ENCODE results near the gene C1orf50. TPM values are rescaled to one million over a fixed set of nuclear protein-coding genes. Genes with fewer than 3 reads are reported as not detected.
A peak's percentile ranks its signal among the peaks of the same experiment; 100 is the strongest.

C1orf50 gene
- total and polyA plus RNA-seq, 2 donors (not counting 3 experiments of a cell fraction or from before 2014, with no cell fraction given), result 4.8 to 7.4 TPM

- Histone ChIP-seq H3K9me3 (replicated peaks; ENCODE audit: control insufficient read depth, insufficient read depth, low read length) (no peaks in the 10 kb centered on the region), H2AFZ (ENCODE audit: low read depth, low read length) (no peak overlapping the region), H3K4me2 (ENCODE audit: insufficient read depth, low read length) (no peak overlapping the region), H4K20me1 (replicated peaks; ENCODE audit: control insufficient read depth, extremely low read depth, insufficient read depth, low read length) (no peaks in the 10 kb centered on the region), H3K9me1 (replicated peaks; ENCODE audit: control insufficient read depth, extremely low read depth, insufficient read depth, low read length) (no peaks in the 10 kb centered on the region), H3K36me3 (ENCODE audit: control insufficient read depth in 2 of 2, extremely low read depth in 1 of 2, insufficient read depth in 2 of 2, low read length in 2 of 2) (peaks cover 30 to 68% of the 10 kb centered on the region in 2 experiments), H3K4me1 (ENCODE audit: control insufficient read depth, extremely low read depth, insufficient read depth, low read length) (no peaks in the 10 kb centered on the region), H3K27ac (ENCODE audit: insufficient read depth, low read depth, low read length) (no peak overlapping the region), H3K9ac (replicated peaks; ENCODE audit: extremely low read depth, insufficient read depth, low read length) (no peak overlapping the region), H3K27me3 (ENCODE audit: control insufficient read depth in 2 of 2, insufficient read depth in 2 of 2, low read length in 2 of 2) (no peaks in the 10 kb centered on the region), H3K79me2 (ENCODE audit: control insufficient read depth, insufficient read depth, low read length) (no peaks in the 10 kb centered on the region), H3K4me3 (replicated peaks in 1 of 3; ENCODE audit: insufficient read depth in 1 of 3, low read depth in 1 of 3, low read length in 3 of 3) (no peak overlapping the region)
- dilution Hi-C loops (cut with MboI; ENCODE audit: extremely low pct_ligation_motif_present, low sequenced_read_pairs), result no loop called here
- BruUV-seq (replicated peaks), result no TSS peak
- no peak for FAIRE-seq
- no peak for DNase-seq (ENCODE audit: low read depth, low spot score)
- ChIA-PET CTCF (interaction anchor here (0.9 to 1.0 kb wide), 2 partner anchors 11 to 175 kb away, joined by 3 to 6 read pairs; no protein-coding TSS in a partner anchor), POLR2A (no interaction called here)
- intact Hi-C loops (cut with micrococcal nuclease), result no loop called here
- TF ChIP-seq CTCF (IDR thresholded peaks at IDR 0.05; ENCODE audit: extremely low read depth in 1 of 2, insufficient read depth in 1 of 2, low read depth in 1 of 2, low read length in 2 of 2), result no peak
- TF ChIP-seq MYC (IDR thresholded peaks at IDR 0.05; ENCODE audit: low read depth, low read length), result no peak
- TF ChIP-seq JUN (IDR thresholded peaks at IDR 0.05; ENCODE audit: borderline replicate concordance, insufficient read depth, insufficient read length, low read depth), result peak; percentile 18
- TF ChIP-seq MAX (IDR thresholded peaks at IDR 0.05; ENCODE audit: insufficient read depth, insufficient read length), result no peak
These were observed 14.0 kb upstream of the C1orf50 start for GRCh38 chr1:42753070-42753469.

Measured in endothelial cell of umbilical vein (primary cell).